PC-3 (cell line): ENCODE results near the gene AVP. TPM values are rescaled to one million over a fixed set of nuclear protein-coding genes. Genes with fewer than 3 reads are reported as not detected.

Experiments used
- ATAC-seq: fragments of 200-7000 bp; cut with Tn5 transposase; 2 replicates; pipeline ENCODE4 v1.9.1; 2020; ENCODE audit warnings: mild to moderate bottlenecking, moderate library complexity
- BruUV-seq: library from RNA; stranded (reverse); fragments of 400-500 nt; replicated peaks from 2 replicates; lab custom pipeline; 2021; lab: Mats Ljungman, UMichigan
- CTCF ChIA-PET: fragments of 300-600 bp; sonication (Branson Sonifier 250); formaldehyde crosslinking; loops from one replicate; lab custom pipeline; 2022; ENCODE audit warnings: antibody characterized with exemption; lab: Charles Lee
- POLR2A ChIA-PET: fragments of 300-600 bp; sonication (Branson Sonifier 250); formaldehyde crosslinking; loops from one replicate; lab custom pipeline; 2022; ENCODE audit warnings: antibody characterized with exemption; ENCODE audit not compliant: unreplicated experiment; lab: Charles Lee
- DNase-seq: peaks from one replicate; pipeline ENCODE4 v3.0.0-alpha.2; 2015
- H2AFZ ChIP-seq: fragments of 300-600 bp; sonication (generic); 2 replicates; pipeline ENCODE4 v1.6.0; 2016; ENCODE audit warnings: antibody characterized with exemption, low read length
- H3F3A ChIP-seq: fragments of 300-600 bp; sonication (generic); one replicate; pipeline ENCODE4 v1.6.0; 2017; ENCODE audit warnings: antibody characterized with exemption, low read length, control low read depth, mild to moderate bottlenecking; ENCODE audit not compliant: unreplicated experiment
- H3K27ac ChIP-seq: fragments of 300-600 bp; sonication (generic); 2 replicates; pipeline ENCODE4 v1.5.1; 2016; ENCODE audit warnings: mild to moderate bottlenecking, low read length
- H3K27me3 ChIP-seq: fragments of 300-600 bp; sonication (generic); 2 replicates; pipeline ENCODE4 v1.6.1; 2016; ENCODE audit warnings: low read length, mixed read lengths
- H3K36me3 ChIP-seq: fragments of 300-600 bp; sonication (generic); 2 replicates; pipeline ENCODE4 v1.6.1; 2016; ENCODE audit warnings: low read depth, mixed run types, low read length, mixed read lengths
- H3K4me1 ChIP-seq: fragments of 300-600 bp; sonication (generic); 2 replicates; pipeline ENCODE4 v1.5.1; 2016; ENCODE audit warnings: low read length; ENCODE audit not compliant: insufficient read depth
- H3K4me2 ChIP-seq: fragments of 300-600 bp; sonication (generic); 2 replicates; pipeline ENCODE4 v1.6.0; 2016; ENCODE audit warnings: low read length
- H3K4me3 ChIP-seq: fragments of 300-600 bp; sonication (generic); 2 replicates; pipeline ENCODE4 v1.5.1; 2016; ENCODE audit warnings: mild to moderate bottlenecking, low read length, mixed read lengths
- H3K79me2 ChIP-seq: fragments of 300-600 bp; sonication (generic); 2 replicates; pipeline ENCODE4 v1.6.1; 2017; ENCODE audit warnings: low read length, mixed read lengths
- H3K9ac ChIP-seq: fragments of 300-600 bp; sonication (generic); 2 replicates; pipeline ENCODE4 v1.6.0; 2016; ENCODE audit warnings: mild to moderate bottlenecking, low read length
- H3K9me2 ChIP-seq: fragments of 300-600 bp; sonication (generic); replicated peaks from 2 replicates; pipeline ENCODE4 v1.6.1; 2016; ENCODE audit warnings: mixed run types, low read length, mixed read lengths
- H3K9me3 ChIP-seq: fragments of 300-600 bp; sonication (generic); 2 replicates; pipeline ENCODE4 v1.6.1; 2016; ENCODE audit warnings: low read length, mixed read lengths
- H4K20me1 ChIP-seq: fragments of 300-600 bp; sonication (generic); 2 replicates; pipeline ENCODE4 v1.6.1; 2016; ENCODE audit warnings: low read length, mixed read lengths
- CTCF ChIP-seq: fragments of 300-600 bp; sonication (generic); conservative IDR thresholded peaks from 2 replicates; pipeline ENCODE4 v1.5.1; 2017; ENCODE audit warnings: antibody characterized with exemption, low read depth, mild to moderate bottlenecking, low read length
- EZH2 ChIP-seq: fragments of 300-600 bp; sonication (generic); IDR thresholded peaks from one replicate; pipeline ENCODE4 v1.6.1; 2017; ENCODE audit warnings: antibody characterized with exemption, mild to moderate bottlenecking, low read length; ENCODE audit not compliant: unreplicated experiment
- EZH2phosphoT487 ChIP-seq: fragments of 300-600 bp; sonication (generic); IDR thresholded peaks from 2 replicates; pipeline ENCODE4 v1.6.1; 2018; ENCODE audit warnings: mild to moderate bottlenecking, antibody characterized with exemption, low read length, borderline replicate concordance
- intact Hi-C: fragments of 100-400 bp; cut with micrococcal nuclease; formaldehyde crosslinking; loops from 2 replicates; pipeline ENCODE4 v1.9.0; 2023
- total RNA-seq: library from RNA; depleted of rRNA; stranded (reverse); fragments of >200 nt; gene quantifications from 2 replicates; pipeline ENCODE4 v1.2.3, GENCODE V29; 2014

Gene AVP
- total RNA-seq, 1 experiment from 2014 or later = not detected

- Histone ChIP-seq H3K27me3 (no peaks in the 10 kb centered on the region), H4K20me1 (peaks cover 9% of the 10 kb centered on the region), H3K4me1 (peaks cover 16% of the 10 kb centered on the region), H3K4me3 (peak overlapping the region; percentile 93), H3K4me2 (peak overlapping the region; percentile 87), H3K36me3 (peaks cover 26% of the 10 kb centered on the region), H3K9me2 (no peaks in the 10 kb centered on the region), H3K9ac (peak overlapping the region; percentile 90), H3K79me2 (peaks cover 22% of the 10 kb centered on the region), H3F3A (no peaks in the 10 kb centered on the region), H2AFZ (peak overlapping the region; percentile 84), H3K27ac (peak overlapping the region; percentile 11; the same call in 1 of the 2 replicates), H3K9me3 (no peaks in the 10 kb centered on the region)
- intact Hi-C loops = loop anchor here (1.0 kb wide), 1 partner anchor 7 kb away; no protein-coding TSS in a partner anchor
- peak; percentile 74 for DNase-seq
- no TSS peak for BruUV-seq
- ChIA-PET CTCF (no interaction called here), POLR2A (interaction anchor here (0.6 kb wide), 1 partner anchor 111 kb away, joined by 4 read pairs; no protein-coding TSS in a partner anchor)
- peak; percentile 15 for ATAC-seq
- TF ChIP-seq CTCF (no peak), EZH2 (no peak), EZH2phosphoT487 (no peak)
Measured at GRCh38 chr20:3046677-3047462, 37.7 kb downstream of the AVP start.

- peaks cover 22% of the 10 kb centered on the region for H3K79me2 ChIP-seq
- DNase-seq (peak; percentile 91), ATAC-seq (peak; percentile 92)
- no peaks in the 10 kb centered on the region for H3K9me3 ChIP-seq
- H2AFZ ChIP-seq = peak within 1 kb of the TSS; percentile 84
- peak within 1 kb of the TSS; percentile 93 for H3K4me3 ChIP-seq
- H3K4me1 ChIP-seq = peaks cover 21% of the 10 kb centered on the region
- H3F3A ChIP-seq = no peaks in the 10 kb centered on the region
- H3K27me3 ChIP-seq = no peaks in the 10 kb centered on the region
- peak within 1 kb of the TSS; percentile 11 for H3K27ac ChIP-seq
- H3K9me2 ChIP-seq = no peaks in the 10 kb centered on the region
- peaks cover 9% of the 10 kb centered on the region for H4K20me1 ChIP-seq
- H3K4me2 ChIP-seq = peak within 1 kb of the TSS; percentile 87
- ChIA-PET CTCF (interaction anchor here (0.6 kb wide), 2 partner anchors 270 to 374 kb away, joined by 3 read pairs; no protein-coding TSS in a partner anchor), POLR2A (no interaction called here)
- TF ChIP-seq CTCF (no peak), EZH2phosphoT487 (no peak), EZH2 (no peak)
- peak within 1 kb of the TSS; percentile 90 for H3K9ac ChIP-seq
- BruUV-seq = no TSS peak
- intact Hi-C loops = loop anchor here (1.0 kb wide), 1 partner anchor 8 kb away; no protein-coding TSS in a partner anchor
- peaks cover 26% of the 10 kb centered on the region for H3K36me3 ChIP-seq
Measured at GRCh38 chr20:3045816-3046676, 38.5 kb downstream of the AVP start, which contains the start of gene MRPS26. MRPS26 (plus strand) TSS chr20:3046052; CDS start chr20:3046069, 17 bp downstream.
